CD4-positive, alpha-beta T cell treated with Interleukin-4 for 4 hours (primary cell): Measurements from ENCODE around the gene CFAP58.
A peak's percentile ranks its signal among the peaks of the same experiment; 100 is the strongest.

Experiments used
- DNase-seq: peaks from one replicate; pipeline ENCODE4 v3.0.0-alpha.2; 2020

The CFAP58 gene

GRCh38 chr10:104353325-104354048, at the start of gene CFAP58:
Gene CFAP58 (plus strand): TSS chr10:104353833. CDS start chr10:104353898, 65 bp downstream.
- DNase-seq = peak; percentile 93

GRCh38 chr10:104304356-104304745, 49.3 kb upstream of the CFAP58 start:
- no peak for DNase-seq

GRCh38 chr10:104304927-104305326, 48.7 kb upstream of the CFAP58 start:
- no peak for DNase-seq

GRCh38 chr10:104306897-104307296, 46.7 kb upstream of the CFAP58 start:
- DNase-seq = no peak

GRCh38 chr10:104307576-104308438, 45.8 kb upstream of the CFAP58 start:
- no peak for DNase-seq

GRCh38 chr10:104308439-104308903, 45.2 kb upstream of the CFAP58 start:
- peak; percentile 37 for DNase-seq

GRCh38 chr10:104309980-104310978, 43.4 kb upstream of the CFAP58 start:
- DNase-seq = no peak

- DNase-seq = no peak
These were observed 42.4 kb upstream of the CFAP58 start for GRCh38 chr10:104311184-104311720.

- DNase-seq = no peak
These were observed 38.8 kb upstream of the CFAP58 start for GRCh38 chr10:104314591-104315485.

GRCh38 chr10:104315486-104315921, 38.1 kb upstream of the CFAP58 start:
- no peak for DNase-seq

- DNase-seq = no peak
These were observed 37.1 kb upstream of the CFAP58 start for GRCh38 chr10:104316321-104317099.

GRCh38 chr10:104317269-104317710, 36.3 kb upstream of the CFAP58 start:
- DNase-seq = no peak

GRCh38 chr10:104317726-104318299, 35.8 kb upstream of the CFAP58 start:
- no peak for DNase-seq

- no peak for DNase-seq
These were observed 35.3 kb upstream of the CFAP58 start for GRCh38 chr10:104318326-104318725.

- no peak for DNase-seq
These were observed 34.6 kb upstream of the CFAP58 start for GRCh38 chr10:104318810-104319741.

GRCh38 chr10:104321226-104321625, 32.4 kb upstream of the CFAP58 start:
- no peak for DNase-seq

- DNase-seq = no peak
These were observed 31.8 kb upstream of the CFAP58 start for GRCh38 chr10:104321725-104322415.

- peak; percentile 39 for DNase-seq
These were observed 31.2 kb upstream of the CFAP58 start for GRCh38 chr10:104322416-104322782.
